Stimulated activated CD4-positive, alpha-beta T cell treated with anti-CD3 and anti-CD28 coated beads, TNF-alpha, amount 100 ng/mL, for 48 hours (primary cell): Measurements from ENCODE around the gene AASS.

ENCODE experiments used
- DNase-seq, 3 donors: peaks; one replicate each; pipeline ENCODE4 v3.0.0-alpha.2; 2020; ENCODE audit warnings: low read depth in 3 of 3

Gene AASS

GRCh38 chr7:122118757-122119156, 25.3 kb downstream of the AASS start:
- no peak for DNase-seq

- DNase-seq = no peak
Observed at GRCh38 chr7:122103064-122103463, 41.0 kb downstream of the AASS start.

DNA sequence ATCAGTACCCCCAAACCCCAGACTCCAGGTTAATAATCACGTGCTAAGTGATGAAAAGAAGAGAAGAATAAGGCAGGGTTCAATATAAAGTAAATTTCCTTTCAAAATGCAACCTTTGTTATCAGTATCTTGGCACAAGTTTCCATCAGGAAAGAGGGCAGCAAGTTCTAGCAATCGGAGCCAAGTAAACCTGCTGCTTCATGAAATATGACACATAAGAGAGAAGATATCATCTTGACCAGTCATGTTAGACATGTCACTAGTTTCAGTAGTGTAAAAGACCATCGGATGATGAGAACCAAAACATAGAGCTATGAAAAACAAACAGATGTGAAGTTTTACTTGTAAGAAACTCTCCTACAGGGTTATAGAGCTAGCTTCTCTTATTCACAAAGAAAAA, 44.0 kb downstream of the AASS start:
- DNase-seq = no peak

- DNase-seq = no peak
Observed at GRCh38 chr7:122095642-122096041, 48.4 kb downstream of the AASS start.

DNA sequence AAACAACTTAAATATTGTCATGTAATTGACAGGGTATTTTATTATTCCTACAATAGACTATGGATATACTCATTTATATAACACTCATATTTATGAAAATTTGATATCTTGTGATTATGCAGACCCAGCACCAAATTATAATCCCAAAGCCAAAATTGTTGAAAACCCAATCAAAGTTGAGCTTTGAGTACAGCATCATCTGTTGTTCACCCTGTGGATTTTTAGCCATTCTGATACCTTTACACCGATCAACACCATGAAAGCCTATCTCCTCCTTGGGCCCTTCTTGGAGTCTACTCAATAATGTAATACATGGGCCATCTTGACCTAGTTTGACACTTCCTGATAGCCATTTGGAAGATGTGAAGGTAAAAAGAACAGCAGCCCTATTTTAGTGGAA, 49.5 kb downstream of the AASS start:
- DNase-seq = no peak

GRCh38 chr7:122092964-122093797, 50.9 kb downstream of the AASS start:
- peak; percentile 6 to 18 (median 17) for DNase-seq

GRCh38 chr7:122082670-122083069, 61.4 kb downstream of the AASS start:
- DNase-seq = no peak

DNA sequence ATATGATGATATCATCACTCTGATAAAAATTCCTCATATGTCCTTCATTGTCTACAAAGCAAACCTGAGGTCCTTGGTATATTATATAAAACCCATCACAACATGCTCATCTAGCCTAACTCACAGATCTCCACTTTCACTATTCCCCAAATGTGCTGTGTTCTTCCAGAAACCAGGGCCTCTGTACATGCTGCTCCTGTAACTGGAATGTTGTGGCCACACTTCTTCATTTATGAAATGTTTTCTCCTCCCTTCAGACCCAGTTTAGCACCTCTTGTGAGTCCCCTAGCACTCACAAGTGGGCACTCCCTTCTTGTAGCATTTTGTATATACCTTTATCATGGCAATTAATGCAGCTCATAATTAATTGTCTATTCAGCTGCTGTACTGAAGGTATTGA, 61.9 kb downstream of the AASS start:
- DNase-seq = no peak

DNA sequence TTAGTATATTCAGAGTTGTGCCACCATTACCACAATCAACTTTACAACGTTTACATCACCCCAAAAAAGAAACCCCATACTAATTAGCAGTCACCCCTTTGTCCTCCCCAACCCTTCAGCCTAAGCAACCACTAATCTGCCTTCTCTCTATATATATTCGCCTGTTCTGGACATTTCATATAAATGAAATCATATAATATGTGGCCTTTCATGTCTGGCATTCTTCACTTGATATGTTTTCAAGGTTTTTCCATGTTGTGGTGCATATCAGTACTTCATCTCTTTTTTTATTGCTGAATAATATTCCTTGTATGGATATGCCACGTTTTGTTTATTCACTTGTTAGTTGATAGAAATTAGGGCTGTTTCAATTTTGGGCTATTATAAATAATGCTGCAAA, 70.4 kb downstream of the AASS start:
- DNase-seq = no peak

GRCh38 chr7:122072924-122073599, 71.0 kb downstream of the AASS start:
- DNase-seq = no peak

DNA sequence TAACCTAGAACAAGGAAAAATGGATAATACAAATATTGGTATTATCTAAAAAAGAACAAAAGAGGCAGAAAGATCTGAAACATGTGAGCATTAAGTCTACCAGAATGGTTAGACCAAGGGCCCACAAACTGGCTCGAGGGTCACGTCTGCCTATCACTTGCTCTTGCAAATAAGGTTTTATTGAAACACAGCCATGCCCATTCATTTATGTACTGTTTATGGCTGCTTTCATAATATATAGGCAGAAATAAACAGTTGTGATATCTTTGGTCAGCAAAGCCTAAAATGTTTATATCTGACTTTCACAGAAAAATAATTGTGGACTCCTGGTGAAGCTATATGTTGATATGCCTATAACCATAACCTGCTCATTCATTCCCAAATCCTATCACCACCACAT, 71.8 kb downstream of the AASS start:
- no peak for DNase-seq

GRCh38 chr7:122070834-122071233, 73.2 kb downstream of the AASS start:
- no peak for DNase-seq

DNA sequence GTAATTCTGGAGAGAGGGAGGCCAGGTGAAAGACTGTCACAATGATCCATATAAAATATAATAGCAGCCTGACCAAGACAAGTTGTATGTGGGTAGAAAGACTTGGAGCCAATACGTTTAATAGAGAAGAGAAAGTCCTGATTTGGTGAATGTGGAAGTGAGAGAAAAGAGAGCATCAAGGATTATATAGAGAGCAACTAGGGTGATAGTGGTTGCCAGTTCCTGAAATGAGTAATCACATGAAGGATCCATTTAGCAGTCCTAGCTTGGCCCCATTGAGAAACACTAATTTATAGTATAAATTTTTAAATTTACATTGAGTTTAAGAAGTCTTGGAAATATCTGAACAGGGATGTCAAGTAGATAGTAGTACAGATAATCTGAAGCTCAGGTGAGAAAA, 74.0 kb downstream of the AASS start:
- DNase-seq = no peak

GRCh38 chr7:122068999-122069398, 75.0 kb downstream of the AASS start:
- DNase-seq = no peak

DNA sequence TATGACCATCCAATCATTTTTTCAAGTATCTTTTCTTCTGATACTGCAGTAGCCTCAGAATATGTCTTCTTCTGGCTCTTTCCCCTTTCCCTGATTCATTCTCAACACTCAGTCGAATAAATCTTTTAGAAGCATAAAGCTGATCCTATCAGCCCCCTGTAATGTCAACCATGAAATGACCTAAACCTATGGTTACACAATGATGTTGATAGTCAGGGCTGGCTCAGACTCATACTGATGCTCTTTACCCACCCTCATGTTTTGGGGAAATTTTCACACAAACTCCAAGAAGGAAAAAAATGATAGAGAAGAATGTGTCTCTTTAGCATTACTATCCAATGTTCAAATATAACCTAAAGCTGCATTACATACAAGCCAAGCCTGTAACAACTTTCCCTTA, 76.0 kb downstream of the AASS start:
- DNase-seq = no peak

- DNase-seq = no peak
Observed at GRCh38 chr7:122067077-122067476, 77.0 kb downstream of the AASS start.

DNA sequence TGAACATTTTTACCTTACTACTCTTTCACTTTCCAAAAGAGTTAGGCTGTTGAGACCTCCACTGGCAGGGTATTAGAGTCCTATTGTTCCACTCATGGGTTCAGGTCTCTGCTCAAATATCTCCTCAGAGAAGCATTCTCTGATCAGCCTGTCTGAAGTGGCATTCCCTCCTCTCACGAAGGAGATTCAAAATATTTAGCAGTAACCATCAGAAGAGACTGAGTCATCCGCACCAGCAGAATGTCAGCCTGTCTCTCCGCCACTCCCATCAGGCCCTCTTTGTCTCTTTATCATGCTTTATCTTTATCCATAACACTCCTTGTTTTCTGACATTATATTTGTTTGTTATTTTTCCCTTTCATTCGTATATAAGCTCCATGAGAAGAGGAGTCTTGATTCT, 79.1 kb downstream of the AASS start:
- DNase-seq = no peak

DNA sequence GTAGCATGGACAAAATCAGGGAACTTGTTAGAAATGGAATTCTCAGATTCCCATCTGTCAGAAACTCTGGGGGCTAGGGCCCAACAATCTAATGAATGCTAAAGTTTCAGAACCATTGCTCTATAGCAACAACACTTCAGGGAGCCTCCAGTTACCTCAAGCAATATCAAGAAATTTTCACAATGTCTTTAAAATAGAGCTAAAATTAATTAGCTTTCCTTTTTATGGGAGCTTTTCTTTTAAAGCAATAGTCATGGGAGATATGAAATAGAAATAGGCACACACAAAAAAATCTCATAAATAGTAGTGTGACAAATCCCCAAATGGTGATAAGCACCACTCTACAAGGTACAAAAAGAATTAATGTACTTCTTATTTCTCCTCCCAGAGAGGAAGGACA, 80.9 kb downstream of the AASS start:
- no peak for DNase-seq

DNA sequence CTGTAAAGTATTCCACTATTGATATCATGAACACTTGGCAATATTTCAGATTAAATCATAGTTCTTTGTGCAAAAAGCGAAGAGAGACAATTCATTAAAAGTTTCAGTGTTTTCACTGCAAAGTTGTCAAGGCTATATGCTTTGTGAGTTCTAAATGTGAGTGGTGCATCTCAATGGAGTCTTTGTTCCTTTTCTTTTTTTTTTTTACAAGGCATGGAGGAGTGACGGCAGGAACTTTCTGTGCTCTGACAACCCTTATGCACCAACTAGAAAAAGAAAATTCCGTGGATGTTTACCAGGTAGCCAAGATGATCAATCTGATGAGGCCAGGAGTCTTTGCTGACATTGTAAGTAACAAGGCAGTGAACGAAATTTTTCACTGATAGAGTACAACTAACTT, 84.5 kb downstream of the AASS start:
- no peak for DNase-seq

- no peak for DNase-seq
Observed at GRCh38 chr7:122056977-122057376, 87.1 kb downstream of the AASS start.

DNA sequence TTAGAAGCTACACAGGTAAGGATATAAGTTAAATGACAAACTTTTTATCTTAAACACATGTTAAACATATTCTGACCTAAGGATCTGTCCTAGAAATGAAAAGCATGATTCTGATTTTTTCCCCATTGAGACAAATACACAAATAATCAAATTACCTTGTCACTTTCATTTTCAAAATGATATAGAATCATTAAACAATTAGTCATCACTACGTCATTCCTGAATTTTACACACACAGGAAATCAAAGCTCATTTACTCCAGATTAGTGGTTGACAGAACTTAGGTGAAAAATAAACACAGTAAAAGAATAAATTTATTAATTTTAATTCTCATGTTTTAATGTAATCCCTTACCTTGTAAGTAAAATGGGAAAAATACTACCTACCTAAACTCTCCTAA, 89.0 kb downstream of the AASS start:
- no peak for DNase-seq

DNA sequence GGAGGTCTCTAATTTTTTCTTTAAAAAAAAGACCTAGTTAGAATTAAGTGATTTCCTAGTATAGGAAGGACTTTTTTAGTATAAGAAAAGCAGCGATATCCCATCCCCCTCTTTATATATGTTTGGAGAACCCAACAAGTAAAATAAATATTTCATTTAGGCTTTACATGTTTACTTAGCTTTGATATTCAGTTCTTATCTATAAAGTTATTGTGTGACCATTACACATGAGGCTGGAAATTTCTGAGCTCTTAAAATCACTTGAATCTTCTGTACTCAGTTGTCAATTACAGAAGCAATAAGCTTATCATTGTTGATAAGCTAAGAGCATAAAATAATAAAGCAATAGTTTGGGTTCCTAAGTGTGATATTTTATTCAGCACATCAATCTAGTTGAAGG, 89.7 kb downstream of the AASS start:
- no peak for DNase-seq

- DNase-seq = no peak
Observed at GRCh38 chr7:122046402-122046801, 97.6 kb downstream of the AASS start.

DNA sequence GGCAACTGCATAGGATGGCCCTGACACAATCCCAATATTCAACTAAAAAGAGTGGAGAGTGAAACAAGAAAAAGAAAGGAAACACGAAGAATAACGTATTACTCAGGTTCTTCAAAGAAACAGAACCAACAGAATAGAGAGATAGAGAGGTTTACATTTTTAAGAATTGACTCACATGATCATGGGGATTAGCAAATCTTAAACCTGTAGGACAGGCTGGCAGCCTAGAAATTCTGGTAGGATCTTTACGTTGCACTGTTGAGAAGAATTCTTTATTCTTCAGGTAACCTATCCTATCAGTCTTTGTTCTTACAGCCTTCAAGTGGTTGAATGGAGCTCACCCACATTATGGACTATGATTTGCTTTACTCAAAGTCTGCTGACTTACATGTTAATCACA, 103.9 kb downstream of the AASS start:
- DNase-seq = no peak
